Measurements from ENCODE around the gene RNASEH2C.

RNASEH2C gene

GRCh38 chr11:65701686-65702085, 18.9 kb downstream of the RNASEH2C start:
- Histone ChIP-seq H3K27ac (no peak overlapping the region), H3K4me3 (no peak overlapping the region)
- DNase-seq (ENCODE audit: low spot score) = no peak
- TF ChIP-seq, protein P1, sequence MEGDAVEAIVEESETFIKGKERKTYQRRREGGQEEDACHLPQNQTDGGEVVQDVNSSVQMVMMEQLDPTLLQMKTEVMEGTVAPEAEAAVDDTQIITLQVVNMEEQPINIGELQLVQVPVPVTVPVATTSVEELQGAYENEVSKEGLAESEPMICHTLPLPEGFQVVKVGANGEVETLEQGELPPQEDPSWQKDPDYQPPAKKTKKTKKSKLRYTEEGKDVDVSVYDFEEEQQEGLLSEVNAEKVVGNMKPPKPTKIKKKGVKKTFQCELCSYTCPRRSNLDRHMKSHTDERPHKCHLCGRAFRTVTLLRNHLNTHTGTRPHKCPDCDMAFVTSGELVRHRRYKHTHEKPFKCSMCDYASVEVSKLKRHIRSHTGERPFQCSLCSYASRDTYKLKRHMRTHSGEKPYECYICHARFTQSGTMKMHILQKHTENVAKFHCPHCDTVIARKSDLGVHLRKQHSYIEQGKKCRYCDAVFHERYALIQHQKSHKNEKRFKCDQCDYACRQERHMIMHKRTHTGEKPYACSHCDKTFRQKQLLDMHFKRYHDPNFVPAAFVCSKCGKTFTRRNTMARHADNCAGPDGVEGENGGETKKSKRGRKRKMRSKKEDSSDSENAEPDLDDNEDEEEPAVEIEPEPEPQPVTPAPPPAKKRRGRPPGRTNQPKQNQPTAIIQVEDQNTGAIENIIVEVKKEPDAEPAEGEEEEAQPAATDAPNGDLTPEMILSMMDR (IDR thresholded peaks at IDR 0.05) = no peak

DNA sequence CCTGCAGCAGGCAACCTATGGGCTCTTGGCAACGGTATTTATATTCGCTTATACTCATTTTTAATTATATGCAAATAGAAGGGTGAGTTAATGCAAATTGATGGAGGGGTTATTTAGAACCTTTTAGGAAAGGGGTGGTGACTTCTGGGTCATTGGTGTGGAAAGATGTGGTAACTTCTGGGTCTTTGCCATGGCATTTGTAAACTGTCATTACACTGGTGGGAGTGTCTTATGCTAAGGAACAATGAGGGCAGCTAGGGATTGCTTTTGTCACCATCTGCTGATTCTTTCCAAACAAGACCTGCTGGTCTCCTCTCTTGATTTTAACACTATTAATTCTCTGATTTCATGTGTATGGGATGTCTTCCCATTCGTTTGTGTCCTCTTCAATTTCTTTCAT, 20.2 kb downstream of the RNASEH2C start:
- DNase-seq (ENCODE audit: low spot score) = no peak
- TF ChIP-seq, protein P1 (IDR thresholded peaks at IDR 0.05) = no peak
- H3K27ac ChIP-seq = no peak overlapping the region
- no peak overlapping the region for H3K4me3 ChIP-seq

DNA sequence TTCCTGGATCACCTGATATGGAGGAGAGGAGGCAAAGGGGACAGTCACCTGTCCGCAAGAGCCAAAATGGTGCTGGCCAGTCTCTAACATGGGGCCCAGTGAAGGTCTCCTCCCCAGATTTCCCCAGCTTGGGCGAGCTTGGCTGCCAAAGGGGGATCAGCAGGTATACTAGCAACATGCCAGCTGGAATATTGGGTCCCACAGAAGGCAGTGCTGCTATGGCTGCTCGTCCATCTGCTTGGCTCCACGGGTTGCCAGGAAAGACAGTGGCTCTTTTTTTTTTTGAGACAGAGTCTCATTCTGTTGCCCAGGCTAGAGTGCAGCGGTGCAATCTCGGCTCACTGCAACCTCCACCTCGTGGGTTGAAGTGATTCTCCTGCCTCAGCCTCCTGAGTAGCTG, 21.3 kb downstream of the RNASEH2C start:
- no peak for DNase-seq (ENCODE audit: low spot score)
- TF ChIP-seq, protein P1 (IDR thresholded peaks at IDR 0.05) = no peak

GRCh38 chr11:65698205-65698604, 22.4 kb downstream of the RNASEH2C start:
- no peak for DNase-seq (ENCODE audit: low spot score)
- Histone ChIP-seq H3K4me3 (no peak overlapping the region), H3K27ac (no peak overlapping the region)
- TF ChIP-seq, protein P1 (IDR thresholded peaks at IDR 0.05) = no peak

More for the DNA sequence above, 21.3 kb downstream of the RNASEH2C start:
- no peak overlapping the region for H3K4me3 ChIP-seq
- no peak overlapping the region for H3K27ac ChIP-seq

DNA sequence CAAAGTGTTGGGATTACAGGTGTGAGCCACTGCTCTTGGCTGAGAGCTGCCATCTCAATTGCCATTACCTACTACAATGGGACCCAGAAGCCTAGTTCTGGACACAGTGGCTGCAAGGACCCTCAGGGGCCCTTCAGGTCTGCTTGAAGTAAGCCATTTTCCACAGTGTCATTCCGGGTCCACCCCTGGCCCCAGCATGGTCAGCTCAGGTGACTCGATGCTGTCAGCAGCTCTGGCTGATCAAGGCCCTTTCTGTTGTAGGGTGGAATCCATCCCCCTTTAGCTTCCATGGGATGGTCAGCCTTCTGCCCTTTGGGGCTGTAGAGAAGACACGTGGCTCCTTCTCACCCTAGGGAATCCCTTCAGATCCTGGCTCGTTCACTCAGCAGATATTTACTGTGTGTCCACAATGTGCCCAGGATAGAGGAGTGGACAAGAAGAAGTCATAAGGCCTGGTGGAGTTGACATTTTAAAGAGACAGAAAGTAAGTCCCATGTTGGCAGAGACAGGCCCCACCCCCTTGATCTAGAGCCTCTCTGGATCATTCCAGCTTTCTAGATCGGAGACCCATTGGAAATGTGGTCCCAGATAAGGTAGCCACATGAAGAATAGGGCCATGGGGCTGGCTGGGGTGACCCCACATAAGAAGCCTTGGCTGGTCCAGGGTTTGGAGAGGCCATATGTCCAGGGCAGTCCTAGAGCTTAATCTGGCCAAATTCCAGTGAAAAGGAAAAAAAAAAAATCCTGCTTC, 23.6 kb downstream of the RNASEH2C start:
- no peak overlapping the region for H3K4me3 ChIP-seq

GRCh38 chr11:65695459-65696241, 24.9 kb downstream of the RNASEH2C start:
- TF ChIP-seq, protein P1 (IDR thresholded peaks at IDR 0.05) = no peak
- Histone ChIP-seq H3K4me3 (no peak overlapping the region), H3K27ac (no peak overlapping the region)
- DNase-seq (ENCODE audit: low spot score) = no peak

More for the DNA sequence above, 23.6 kb downstream of the RNASEH2C start:
- TF ChIP-seq, protein P1 (IDR thresholded peaks at IDR 0.05) = no peak
- H3K27ac ChIP-seq = no peak overlapping the region
- no peak for DNase-seq (ENCODE audit: low spot score)
